HEK293 (cell line): Measurements from ENCODE around the gene YIPF3.

Experiments
- CTCF ChIA-PET: fragments of 350-600 bp; formaldehyde crosslinking; extraction: SDS; loops from one replicate; lab custom pipeline; 2021; ENCODE audit warnings: antibody characterized with exemption; lab: Yijun Ruan, JAX
- POLR2A ChIA-PET: fragments of 300-600 bp; formaldehyde crosslinking; extraction: SDS; loops from one replicate; lab custom pipeline; 2020; ENCODE audit warnings: antibody characterized with exemption, inconsistent platforms; lab: Yijun Ruan, JAX
- H3K27ac ChIP-seq: fragments of 200-500 bp; sonication (Bioruptor generic); 2 replicates; pipeline ENCODE4 v1.5.1; 2014; ENCODE audit warnings: low read depth, low read length, control low read depth, inconsistent platforms; ENCODE audit errors: extremely low read depth
- H3K36me3 ChIP-seq, 2 experiments: fragments of 200-500 bp in 1 of 2; sonication (Bioruptor generic) in 1 of 2; 1 replicate in 1 of 2; 2 replicates in 1 of 2; pipeline ENCODE4 v1.5.1; 2014 to 2017; ENCODE audit warnings: inconsistent platforms in 2 of 2, low read length in 2 of 2; ENCODE audit not compliant: control insufficient read depth in 2 of 2, insufficient read depth in 1 of 2
- H3K4me1 ChIP-seq: fragments of 200-500 bp; sonication (Bioruptor generic); 2 replicates; pipeline ENCODE4 v1.5.1; 2014; ENCODE audit warnings: mild to moderate bottlenecking, low read length, inconsistent platforms; ENCODE audit not compliant: control insufficient read depth, insufficient read depth
- H3K4me3 ChIP-seq: 2 replicates; pipeline ENCODE4 v1.5.1; 2011; ENCODE audit warnings: low read depth, mild to moderate bottlenecking, control low read depth, low read length, moderate library complexity
- H3K9me3 ChIP-seq: fragments of 200-500 bp; sonication (Bioruptor generic); 2 replicates; pipeline ENCODE4 v1.5.1; 2014; ENCODE audit warnings: low read depth, low read length, inconsistent platforms; ENCODE audit not compliant: control insufficient read depth, insufficient read depth
- GLI2 ChIP-seq: fragments of 450-650 bp; formaldehyde crosslinking; IDR thresholded peaks from 2 replicates; pipeline ENCODE4; 2017; ENCODE audit warnings: missing biosample characterization, missing genetic modification characterization, low read depth, borderline replicate concordance
- HOXA7 ChIP-seq: sonication (generic); formaldehyde crosslinking; IDR thresholded peaks from 2 replicates; pipeline ENCODE4 v1.8.1; 2022; ENCODE audit warnings: missing genetic modification reagents, borderline replicate concordance
- INSM2 ChIP-seq: fragments of 450-650 bp; formaldehyde crosslinking; IDR thresholded peaks from 2 replicates; pipeline ENCODE4 v1.5.1; 2016; ENCODE audit warnings: missing biosample characterization, missing genetic modification characterization
- ZBTB8A ChIP-seq: fragments of 450-650 bp; formaldehyde crosslinking; IDR thresholded peaks from 2 replicates; pipeline ENCODE4 v1.5.1; 2016; ENCODE audit warnings: missing biosample characterization, missing genetic modification characterization
- ZNF132 ChIP-seq: fragments of 450-650 bp; formaldehyde crosslinking; IDR thresholded peaks from 2 replicates; pipeline ENCODE4 v1.5.1; 2017; ENCODE audit warnings: missing biosample characterization, missing genetic modification characterization, borderline replicate concordance
- ZNF155 ChIP-seq: fragments of 450-650 bp; formaldehyde crosslinking; IDR thresholded peaks from 2 replicates; pipeline ENCODE4 v1.5.1; 2016; ENCODE audit warnings: missing biosample characterization, missing genetic modification characterization
- ZNF510 ChIP-seq: fragments of 450-650 bp; formaldehyde crosslinking; IDR thresholded peaks from 2 replicates; pipeline ENCODE4 v1.5.1; 2018; ENCODE audit warnings: mild to moderate bottlenecking, missing genetic modification characterization, missing biosample characterization; ENCODE audit not compliant: insufficient replicate concordance
- ZNF704 ChIP-seq: fragments of 450-650 bp; formaldehyde crosslinking; IDR thresholded peaks from 2 replicates; pipeline ENCODE4 v1.5.1; 2016; ENCODE audit warnings: missing biosample characterization, missing genetic modification characterization
- ZNF707 ChIP-seq: fragments of 450-650 bp; formaldehyde crosslinking; IDR thresholded peaks from 2 replicates; pipeline ENCODE4 v1.5.1; 2016; ENCODE audit warnings: missing biosample characterization, missing genetic modification characterization
- ZNF747 ChIP-seq: fragments of 450-650 bp; formaldehyde crosslinking; IDR thresholded peaks from 2 replicates; pipeline ENCODE4 v1.5.1; 2016; ENCODE audit warnings: missing biosample characterization, missing genetic modification characterization
- ZNF768 ChIP-seq: fragments of 450-650 bp; formaldehyde crosslinking; IDR thresholded peaks from 2 replicates; pipeline ENCODE4 v1.5.1; 2018; ENCODE audit warnings: missing biosample characterization, mild to moderate bottlenecking, missing genetic modification characterization
- TF ChIP-seq, protein P1 (sequence below): fragments of 450-650 bp; formaldehyde crosslinking; IDR thresholded peaks from 2 replicates; pipeline ENCODE4 v1.5.1; 2016; ENCODE audit warnings: missing biosample characterization, missing genetic modification characterization
- TF ChIP-seq, protein P2 (sequence below): fragments of 450-650 bp; formaldehyde crosslinking; optimal IDR thresholded peaks from 2 replicates; pipeline ENCODE3; 2016; ENCODE audit warnings: missing biosample characterization, mild to moderate bottlenecking, missing genetic modification characterization
- TF ChIP-seq, protein P3 (sequence below): fragments of 450-650 bp; formaldehyde crosslinking; IDR thresholded peaks from 2 replicates; pipeline ENCODE4 v1.5.1; 2017; ENCODE audit warnings: missing biosample characterization, mild to moderate bottlenecking, missing genetic modification characterization, moderate library complexity

YIPF3 gene

GRCh38 chr6:43476746-43477145 is 40.0 kb downstream of the YIPF3 start:
- TF ChIP-seq, protein P1, sequence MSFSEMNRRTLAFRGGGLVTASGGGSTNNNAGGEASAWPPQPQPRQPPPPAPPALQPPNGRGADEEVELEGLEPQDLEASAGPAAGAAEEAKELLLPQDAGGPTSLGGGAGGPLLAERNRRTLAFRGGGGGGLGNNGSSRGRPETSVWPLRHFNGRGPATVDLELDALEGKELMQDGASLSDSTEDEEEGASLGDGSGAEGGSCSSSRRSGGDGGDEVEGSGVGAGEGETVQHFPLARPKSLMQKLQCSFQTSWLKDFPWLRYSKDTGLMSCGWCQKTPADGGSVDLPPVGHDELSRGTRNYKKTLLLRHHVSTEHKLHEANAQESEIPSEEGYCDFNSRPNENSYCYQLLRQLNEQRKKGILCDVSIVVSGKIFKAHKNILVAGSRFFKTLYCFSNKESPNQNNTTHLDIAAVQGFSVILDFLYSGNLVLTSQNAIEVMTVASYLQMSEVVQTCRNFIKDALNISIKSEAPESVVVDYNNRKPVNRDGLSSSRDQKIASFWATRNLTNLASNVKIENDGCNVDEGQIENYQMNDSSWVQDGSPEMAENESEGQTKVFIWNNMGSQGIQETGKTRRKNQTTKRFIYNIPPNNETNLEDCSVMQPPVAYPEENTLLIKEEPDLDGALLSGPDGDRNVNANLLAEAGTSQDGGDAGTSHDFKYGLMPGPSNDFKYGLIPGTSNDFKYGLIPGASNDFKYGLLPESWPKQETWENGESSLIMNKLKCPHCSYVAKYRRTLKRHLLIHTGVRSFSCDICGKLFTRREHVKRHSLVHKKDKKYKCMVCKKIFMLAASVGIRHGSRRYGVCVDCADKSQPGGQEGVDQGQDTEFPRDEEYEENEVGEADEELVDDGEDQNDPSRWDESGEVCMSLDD (tag by site-specific recombination): no peak
- no peak for TF ChIP-seq ZNF155
- no peak for TF ChIP-seq ZNF707 (tag by site-specific recombination)
- TF ChIP-seq ZBTB8A (tag by site-specific recombination): no peak
- TF ChIP-seq ZNF704: no peak
- no peak for TF ChIP-seq ZNF132 (tag by site-specific recombination)
- no peak for TF ChIP-seq INSM2 (tag by site-specific recombination)
- POLR2A ChIA-PET: interaction anchor here (0.6 to 1.7 kb wide), 19 partner anchors 9 to 604 kb away, joined by 3 to 13 read pairs (median 5); partner anchors contain the start of genes ABCC10, POLR1C, YIPF3 and ZNF318
- Histone ChIP-seq H3K9me3 (no peaks in the 10 kb centered on the region), H3K4me1 (peaks cover 10% of the 10 kb centered on the region), H3K4me3 (peak overlapping the region; percentile 81), H3K27ac (peak overlapping the region; percentile 50; the same call in 1 of the 2 replicates), H3K36me3 (peaks cover 0 to 19% of the 10 kb centered on the region in 2 experiments; a peak in 2 of 3 replicates)
- CTCF ChIA-PET: interaction anchor here (0.9 to 2.0 kb wide), 3 partner anchors 20 to 31 kb away, joined by 3 to 9 read pairs (median 3); no protein-coding TSS in a partner anchor

- POLR2A ChIA-PET: interaction anchor here (0.9 to 1.0 kb wide), 2 partner anchors 14 to 38 kb away, joined by 3 to 5 read pairs; no protein-coding TSS in a partner anchor
- CTCF ChIA-PET: interaction anchor here (1.6 to 2.9 kb wide), 2 partner anchors 21 to 33 kb away, joined by 3 to 14 read pairs; no protein-coding TSS in a partner anchor
- Histone ChIP-seq H3K9me3 (no peaks in the 10 kb centered on the region), H3K36me3 (peaks cover 0 to 14% of the 10 kb centered on the region in 2 experiments; a peak in 2 of 3 replicates), H3K27ac (no peak overlapping the region), H3K4me3 (no peak overlapping the region), H3K4me1 (peaks cover 10% of the 10 kb centered on the region)
- TF ChIP-seq GLI2 (tag by site-specific recombination) (no peak), ZNF510 (no peak), ZNF747 (tag by site-specific recombination) (no peak), ZNF768 (tag by site-specific recombination) (no peak), HOXA7 (CRISPR knock-in tag) (no peak)
- TF ChIP-seq, protein P2, sequence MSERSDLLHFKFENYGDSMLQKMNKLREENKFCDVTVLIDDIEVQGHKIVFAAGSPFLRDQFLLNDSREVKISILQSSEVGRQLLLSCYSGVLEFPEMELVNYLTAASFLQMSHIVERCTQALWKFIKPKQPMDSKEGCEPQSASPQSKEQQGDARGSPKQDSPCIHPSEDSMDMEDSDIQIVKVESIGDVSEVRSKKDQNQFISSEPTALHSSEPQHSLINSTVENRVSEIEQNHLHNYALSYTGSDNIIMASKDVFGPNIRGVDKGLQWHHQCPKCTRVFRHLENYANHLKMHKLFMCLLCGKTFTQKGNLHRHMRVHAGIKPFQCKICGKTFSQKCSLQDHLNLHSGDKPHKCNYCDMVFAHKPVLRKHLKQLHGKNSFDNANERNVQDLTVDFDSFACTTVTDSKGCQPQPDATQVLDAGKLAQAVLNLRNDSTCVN (tag by site-specific recombination): no peak
- TF ChIP-seq, protein P3, sequence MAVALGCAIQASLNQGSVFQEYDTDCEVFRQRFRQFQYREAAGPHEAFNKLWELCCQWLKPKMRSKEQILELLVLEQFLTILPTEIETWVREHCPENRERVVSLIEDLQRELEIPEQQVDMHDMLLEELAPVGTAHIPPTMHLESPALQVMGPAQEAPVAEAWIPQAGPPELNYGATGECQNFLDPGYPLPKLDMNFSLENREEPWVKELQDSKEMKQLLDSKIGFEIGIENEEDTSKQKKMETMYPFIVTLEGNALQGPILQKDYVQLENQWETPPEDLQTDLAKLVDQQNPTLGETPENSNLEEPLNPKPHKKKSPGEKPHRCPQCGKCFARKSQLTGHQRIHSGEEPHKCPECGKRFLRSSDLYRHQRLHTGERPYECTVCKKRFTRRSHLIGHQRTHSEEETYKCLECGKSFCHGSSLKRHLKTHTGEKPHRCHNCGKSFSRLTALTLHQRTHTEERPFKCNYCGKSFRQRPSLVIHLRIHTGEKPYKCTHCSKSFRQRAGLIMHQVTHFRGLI: no peak
Measured at GRCh38 chr6:43475516-43475915, 41.2 kb downstream of the YIPF3 start.
